GM19324 (cell line): Measurements from ENCODE around the gene LSP1.

Experiments
- ATAC-seq: cut with Tn5 transposase; IDR thresholded peaks from one replicate; pipeline ENCODE4 v1.9.1; 2021; ENCODE audit warnings: mild to moderate bottlenecking, moderate library complexity; ENCODE audit not compliant: unreplicated experiment, low FRiP score

The LSP1 gene

GRCh38 chr11:1926156-1927025 lies 73.5 kb downstream of the LSP1 start:
- ATAC-seq, result no peak

GRCh38 chr11:1927026-1927847 lies 74.4 kb downstream of the LSP1 start:
- ATAC-seq, result no peak

- ATAC-seq, result no peak
These were observed 75.1 kb downstream of the LSP1 start for GRCh38 chr11:1927848-1928469.

- no peak for ATAC-seq
These were observed 75.6 kb downstream of the LSP1 start for GRCh38 chr11:1928470-1928890.

GRCh38 chr11:1928891-1929541 lies 76.1 kb downstream of the LSP1 start:
- no peak for ATAC-seq

GRCh38 chr11:1929621-1930461 lies 77.0 kb downstream of the LSP1 start:
- no peak for ATAC-seq

- ATAC-seq, result no peak
These were observed 77.6 kb downstream of the LSP1 start for GRCh38 chr11:1930462-1930830.

GRCh38 chr11:1931341-1932104 lies 78.6 kb downstream of the LSP1 start:
- ATAC-seq, result no peak

- no peak for ATAC-seq
These were observed 79.2 kb downstream of the LSP1 start for GRCh38 chr11:1932105-1932480.

- no peak for ATAC-seq
These were observed 79.8 kb downstream of the LSP1 start for GRCh38 chr11:1932681-1933080.

GRCh38 chr11:1933416-1934334 lies 80.8 kb downstream of the LSP1 start:
- no peak for ATAC-seq

GRCh38 chr11:1934335-1935155 lies 81.7 kb downstream of the LSP1 start:
- no peak for ATAC-seq

- ATAC-seq, result no peak
These were observed 82.5 kb downstream of the LSP1 start for GRCh38 chr11:1935156-1936071.

- ATAC-seq, result no peak
These were observed 83.3 kb downstream of the LSP1 start for GRCh38 chr11:1936072-1936780.

GRCh38 chr11:1936781-1937615 lies 84.1 kb downstream of the LSP1 start:
- ATAC-seq, result no peak
